Stimulated activated CD8-positive, alpha-beta memory T cell treated with anti-CD3 and anti-CD28 coated beads, Interleukin-15, amount 100 ng/mL, for 24 hours (primary cell): ENCODE results near the gene CALU.

Experiments
- DNase-seq: peaks from one replicate; pipeline ENCODE4 v3.0.0-alpha.2; 2020; ENCODE audit warnings: low read depth

Gene CALU

GRCh38 chr7:128724743-128725142, 14.4 kb upstream of the CALU start:
- no peak for DNase-seq

- DNase-seq = no peak
Measured at GRCh38 chr7:128725531-128725930, 13.6 kb upstream of the CALU start.

- no peak for DNase-seq
Measured at GRCh38 chr7:128726059-128726736, 13.0 kb upstream of the CALU start.

GRCh38 chr7:128726737-128727072, 12.5 kb upstream of the CALU start:
- no peak for DNase-seq

- no peak for DNase-seq
Measured at GRCh38 chr7:128727239-128727638, 11.9 kb upstream of the CALU start.

GRCh38 chr7:128728598-128728997, 10.6 kb upstream of the CALU start:
- no peak for DNase-seq

GRCh38 chr7:128729494-128729893, 9.7 kb upstream of the CALU start:
- DNase-seq = no peak

- DNase-seq = no peak
Measured at GRCh38 chr7:128731184-128731583, 8.0 kb upstream of the CALU start.

GRCh38 chr7:128732521-128733277, 6.5 kb upstream of the CALU start:
- DNase-seq = no peak

- DNase-seq = no peak
Measured at GRCh38 chr7:128733278-128733645, 5.9 kb upstream of the CALU start.

- no peak for DNase-seq
Measured at GRCh38 chr7:128734890-128735289, 4.3 kb upstream of the CALU start.

- no peak for DNase-seq
Measured at GRCh38 chr7:128735436-128735835, 3.7 kb upstream of the CALU start.

- DNase-seq = no peak
Measured at GRCh38 chr7:128737441-128737840, 1.7 kb upstream of the CALU start.

GRCh38 chr7:128737867-128738385, 1.2 kb upstream of the CALU start:
- no peak for DNase-seq

GRCh38 chr7:128738570-128739047, 550 bp upstream of the CALU start:
- peak; percentile 3 for DNase-seq

- DNase-seq = no peak
Measured at GRCh38 chr7:128739990-128740682, 977 bp downstream of the CALU start.

GRCh38 chr7:128740996-128741395, 1.8 kb downstream of the CALU start:
- no peak for DNase-seq

GRCh38 chr7:128741491-128741890, 2.3 kb downstream of the CALU start:
- no peak for DNase-seq

GRCh38 chr7:128742206-128742605, 3.0 kb downstream of the CALU start:
- no peak for DNase-seq

- no peak for DNase-seq
Measured at GRCh38 chr7:128743112-128743772, 4.1 kb downstream of the CALU start.

- DNase-seq = no peak
Measured at GRCh38 chr7:128744366-128744905, 5.3 kb downstream of the CALU start.

GRCh38 chr7:128745706-128746105, 6.5 kb downstream of the CALU start:
- DNase-seq = no peak
